GM18511 (cell line): ENCODE data around the gene RESF1.
"Not testable (repeated sequence)": the region's sequence is repeated elsewhere in the genome, so short reads cannot be mapped to it uniquely, and the experiment has no call there.

ENCODE experiments used
- ATAC-seq: cut with Tn5 transposase; IDR thresholded peaks from one replicate; pipeline ENCODE4 v1.9.1; 2021; ENCODE audit warnings: mild to moderate bottlenecking, moderate library complexity; ENCODE audit not compliant: unreplicated experiment

Gene RESF1, protein sequence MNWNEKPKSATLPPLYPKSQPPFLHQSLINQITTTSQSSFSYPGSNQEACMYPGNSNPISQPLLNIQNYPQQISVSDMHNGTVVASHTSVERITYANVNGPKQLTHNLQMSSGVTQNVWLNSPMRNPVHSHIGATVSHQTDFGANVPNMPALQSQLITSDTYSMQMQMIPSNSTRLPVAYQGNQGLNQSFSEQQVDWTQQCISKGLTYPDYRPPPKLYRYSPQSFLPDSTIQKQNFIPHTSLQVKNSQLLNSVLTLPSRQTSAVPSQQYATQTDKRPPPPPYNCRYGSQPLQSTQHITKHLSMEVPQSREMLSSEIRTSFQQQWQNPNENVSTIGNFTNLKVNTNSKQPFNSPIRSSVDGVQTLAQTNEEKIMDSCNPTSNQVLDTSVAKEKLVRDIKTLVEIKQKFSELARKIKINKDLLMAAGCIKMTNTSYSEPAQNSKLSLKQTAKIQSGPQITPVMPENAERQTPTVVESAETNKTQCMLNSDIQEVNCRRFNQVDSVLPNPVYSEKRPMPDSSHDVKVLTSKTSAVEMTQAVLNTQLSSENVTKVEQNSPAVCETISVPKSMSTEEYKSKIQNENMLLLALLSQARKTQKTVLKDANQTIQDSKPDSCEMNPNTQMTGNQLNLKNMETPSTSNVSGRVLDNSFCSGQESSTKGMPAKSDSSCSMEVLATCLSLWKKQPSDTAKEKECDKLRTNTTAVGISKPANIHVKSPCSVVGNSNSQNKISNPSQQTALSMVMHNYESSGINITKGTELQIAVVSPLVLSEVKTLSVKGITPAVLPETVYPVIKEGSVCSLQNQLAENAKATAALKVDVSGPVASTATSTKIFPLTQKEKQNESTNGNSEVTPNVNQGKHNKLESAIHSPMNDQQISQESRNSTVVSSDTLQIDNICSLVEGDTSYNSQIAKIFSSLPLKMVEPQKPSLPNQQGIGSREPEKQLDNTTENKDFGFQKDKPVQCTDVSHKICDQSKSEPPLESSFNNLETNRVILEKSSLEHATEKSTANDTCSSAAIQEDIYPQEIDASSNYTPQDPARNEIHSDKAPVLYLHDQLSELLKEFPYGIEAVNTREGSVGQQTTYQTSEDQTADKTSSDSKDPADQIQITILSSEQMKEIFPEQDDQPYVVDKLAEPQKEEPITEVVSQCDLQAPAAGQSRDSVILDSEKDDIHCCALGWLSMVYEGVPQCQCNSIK (N-terminal part only)

DNA sequence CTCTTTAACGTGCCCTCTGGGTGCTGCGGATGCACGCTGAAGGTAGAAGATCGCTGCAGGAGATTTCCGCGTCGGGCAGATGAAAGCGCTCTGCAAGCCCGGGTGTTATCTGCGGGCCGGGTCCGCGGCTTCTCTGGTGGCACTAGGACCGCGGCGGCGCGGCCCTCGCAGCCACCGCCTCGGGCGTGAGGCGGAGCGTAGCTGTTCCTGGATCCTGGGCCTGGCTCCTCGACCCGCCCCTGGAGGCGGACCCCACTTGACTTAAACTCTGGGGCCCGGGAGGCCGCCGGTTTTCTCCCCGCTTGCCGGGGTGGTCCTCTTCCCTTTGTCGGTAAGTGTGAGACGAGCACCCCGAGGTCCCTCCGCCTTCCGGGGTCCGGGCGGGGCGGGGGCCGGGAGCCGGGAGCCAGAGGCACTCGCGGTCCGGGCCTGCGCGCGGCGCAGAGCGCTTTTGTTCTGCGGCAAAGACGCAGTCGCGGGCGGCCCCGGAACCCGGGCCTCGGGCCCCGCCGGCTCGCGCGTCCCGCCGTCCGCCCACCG is at the start of gene RESF1:
Gene RESF1, plus strand, starts transcription at position 255 of the 540 bp plus-strand sequence. CDS start 21,541 bp downstream, outside the sequence.
- ATAC-seq = peak; percentile 92

DNA sequence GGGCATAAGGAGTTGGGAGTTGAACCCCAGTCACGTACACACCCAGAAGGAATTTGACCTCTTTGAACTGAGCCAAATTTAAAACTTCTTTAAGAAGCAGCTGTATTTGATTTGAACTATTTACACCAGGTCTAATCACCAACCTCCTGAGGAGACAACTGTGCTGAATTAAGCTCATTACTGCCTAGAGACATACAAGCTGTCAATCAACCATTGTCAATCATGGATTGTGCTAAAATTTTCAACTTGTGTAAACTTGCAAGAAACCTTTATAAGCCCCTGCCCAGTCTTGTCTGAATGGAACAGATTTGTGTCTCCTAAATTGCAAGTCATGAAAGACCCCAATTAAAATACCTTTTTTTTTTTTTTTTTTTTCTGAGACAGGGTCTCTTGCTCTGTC is 44.3 kb upstream of the RESF1 start:
- no peak for ATAC-seq

DNA sequence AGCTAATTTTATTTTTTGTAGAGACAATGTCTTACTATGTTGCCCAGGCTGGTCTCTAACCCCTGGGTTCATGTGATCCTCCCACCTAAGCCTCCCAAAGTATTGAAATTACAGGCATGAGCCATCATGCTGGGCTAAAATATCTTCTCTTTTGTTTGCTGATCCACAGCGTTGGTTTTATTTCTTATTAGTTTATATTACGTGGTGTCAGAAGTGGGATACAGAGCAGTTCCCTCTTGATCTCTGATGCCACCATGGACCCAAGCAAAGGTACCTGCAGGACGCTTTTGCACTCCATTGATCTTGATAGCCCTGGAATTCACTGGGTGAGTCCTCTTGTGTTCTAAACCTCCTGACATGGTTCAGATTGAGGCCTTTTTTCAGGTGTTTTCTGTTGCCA is 43.8 kb upstream of the RESF1 start:
- no peak for ATAC-seq

DNA sequence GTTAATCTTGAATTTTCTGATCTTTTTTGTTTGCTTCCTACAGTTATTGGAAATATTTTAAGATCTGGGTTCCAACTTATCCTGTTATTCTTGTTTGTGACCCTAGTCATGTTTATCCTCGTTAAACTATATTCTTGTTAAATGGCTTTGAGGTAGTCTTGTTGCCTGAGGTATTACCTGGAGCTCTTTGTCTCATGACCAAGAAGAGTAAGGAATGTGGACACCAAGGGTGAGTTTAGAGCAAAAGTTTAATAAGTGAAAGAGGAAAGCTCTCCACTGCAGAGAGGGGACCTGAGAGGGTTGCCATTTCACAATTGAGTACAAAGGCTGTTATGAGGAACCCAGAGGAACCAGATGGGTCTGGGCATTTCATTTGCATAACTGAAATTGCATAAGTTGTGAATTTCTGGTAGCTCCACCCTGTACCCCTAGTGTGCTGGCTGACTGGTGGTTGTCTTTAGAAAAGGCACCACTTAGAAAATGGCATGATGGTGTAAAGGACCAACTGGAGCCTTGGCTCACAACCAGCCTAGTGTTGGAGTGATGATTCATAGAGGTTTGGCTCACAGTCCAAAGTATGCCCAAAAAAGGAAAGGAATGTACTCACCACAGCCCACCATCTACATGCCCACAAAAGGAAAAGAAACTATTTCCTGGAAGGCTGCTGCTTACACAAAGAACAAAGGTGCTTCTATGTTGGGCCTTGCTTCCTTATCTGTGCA is 36.7 kb upstream of the RESF1 start:
- ATAC-seq = no peak

DNA sequence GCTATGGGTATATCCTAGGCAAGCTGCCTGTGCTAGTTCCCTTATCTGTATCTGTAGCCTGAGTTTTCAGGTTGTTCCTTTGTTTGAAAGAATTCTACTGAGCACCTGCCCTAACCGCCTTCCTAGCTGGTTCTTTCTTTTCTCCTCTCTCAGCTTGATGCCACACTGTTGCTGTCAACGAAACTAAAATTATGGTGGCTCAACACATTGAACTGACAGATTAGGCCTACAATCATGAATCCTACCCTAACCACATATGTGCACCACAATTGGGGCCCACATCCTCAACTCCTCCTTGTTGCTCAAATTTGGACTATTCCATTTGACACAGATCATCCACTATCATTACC is 36.2 kb upstream of the RESF1 start:
- ATAC-seq = no peak

DNA sequence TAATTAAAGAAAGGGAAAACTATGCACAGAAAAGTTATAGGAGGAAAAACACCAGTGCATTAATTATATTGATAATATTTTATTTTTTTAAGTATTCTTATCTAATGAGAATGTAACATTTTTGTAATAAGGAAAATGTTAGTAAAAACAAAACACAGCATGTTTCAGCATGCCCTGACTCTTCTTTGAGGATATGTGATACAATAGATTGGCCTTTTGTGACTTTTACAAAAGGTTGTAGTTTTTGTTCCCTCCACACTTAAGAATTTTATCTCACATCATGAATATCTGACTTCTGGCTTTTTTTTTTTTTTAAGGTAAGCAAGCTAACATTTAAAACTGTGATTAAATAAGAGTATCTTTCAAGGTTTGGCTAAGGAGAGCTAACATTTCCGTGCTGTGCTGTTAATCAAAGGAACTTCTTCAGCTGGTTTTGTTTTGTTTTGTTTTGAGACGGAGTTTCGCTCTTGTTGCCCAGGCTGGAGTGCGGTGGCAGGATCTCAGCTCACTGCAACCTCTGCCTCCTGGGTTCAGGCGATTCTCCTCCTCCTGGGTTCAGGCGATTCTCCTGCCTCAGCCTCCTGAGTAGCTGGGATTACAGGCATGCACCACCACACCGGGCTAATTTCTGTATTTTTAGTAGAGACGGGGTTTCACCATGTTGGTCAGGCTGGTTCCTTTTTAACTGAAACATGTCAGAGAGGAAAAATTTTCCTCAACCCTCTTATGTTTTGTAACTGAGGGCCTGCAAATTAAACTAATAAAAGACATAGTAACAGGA is 30.8 kb upstream of the RESF1 start:
- ATAC-seq = no peak

DNA sequence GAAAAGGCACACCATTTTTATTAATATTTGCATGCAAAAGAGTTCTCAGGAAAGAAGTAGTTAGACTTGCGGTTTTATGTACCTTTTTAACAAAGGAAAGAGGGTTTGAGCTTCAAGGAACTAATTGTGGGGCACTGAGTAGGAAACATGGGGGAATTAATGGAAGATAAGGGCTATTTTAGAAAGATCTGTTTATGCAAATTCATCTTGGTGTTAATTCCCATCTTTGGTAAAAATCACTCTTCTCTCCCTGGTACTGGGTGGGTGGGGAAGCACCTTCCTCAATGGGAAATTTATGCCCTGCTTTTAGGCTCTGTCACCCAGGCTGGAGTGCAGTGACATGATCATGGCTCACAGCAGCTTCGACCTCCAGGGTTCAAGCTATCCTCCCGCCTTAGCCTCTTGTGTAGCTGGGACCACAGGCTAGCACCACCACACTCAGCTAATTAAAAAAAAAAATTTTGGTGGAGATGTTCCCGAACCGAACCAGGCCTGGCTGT is 30.1 kb upstream of the RESF1 start:
- no peak for ATAC-seq

DNA sequence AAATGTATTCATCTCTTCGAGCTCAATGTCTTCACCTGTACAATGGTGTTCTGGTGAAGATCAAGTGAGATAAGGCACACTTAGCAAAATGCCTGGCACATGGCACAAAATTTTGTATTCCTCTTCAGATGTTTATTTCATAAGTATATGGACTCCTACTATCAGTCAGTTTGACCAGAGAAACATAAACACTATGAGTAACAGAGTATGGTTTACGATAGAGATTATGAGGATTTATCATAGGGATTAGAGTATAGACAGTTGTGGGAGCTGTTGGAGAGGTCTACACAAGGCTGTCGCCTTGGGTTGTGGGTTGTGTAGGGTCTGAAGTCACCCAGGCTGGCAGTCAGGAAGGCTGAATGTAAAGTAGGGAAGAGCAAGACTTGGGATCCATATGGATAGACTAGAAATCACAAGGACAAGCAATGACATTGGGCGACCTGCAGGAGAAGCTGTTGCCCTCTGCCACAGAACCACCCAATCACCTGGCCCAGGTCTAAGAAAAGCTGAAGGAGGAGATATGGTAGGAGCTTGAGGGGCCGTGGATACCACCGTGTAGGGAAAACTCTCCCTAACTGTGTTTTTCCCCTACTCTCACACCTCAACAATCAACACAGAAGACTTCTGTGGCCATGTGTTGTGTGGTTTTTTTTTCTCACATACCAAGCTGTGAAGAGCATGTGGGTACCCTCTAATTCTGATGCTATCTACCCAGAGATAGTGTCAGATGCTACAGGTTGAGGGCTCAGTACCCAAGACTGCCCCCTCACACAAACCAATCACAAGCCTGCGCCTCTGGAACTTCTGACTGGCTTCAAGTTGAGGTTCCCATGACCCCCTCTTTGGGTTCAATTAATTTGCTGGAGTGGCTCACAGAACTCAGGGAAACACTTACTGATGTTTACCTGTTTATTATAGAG is 27.2 kb upstream of the RESF1 start:
- ATAC-seq = no peak

DNA sequence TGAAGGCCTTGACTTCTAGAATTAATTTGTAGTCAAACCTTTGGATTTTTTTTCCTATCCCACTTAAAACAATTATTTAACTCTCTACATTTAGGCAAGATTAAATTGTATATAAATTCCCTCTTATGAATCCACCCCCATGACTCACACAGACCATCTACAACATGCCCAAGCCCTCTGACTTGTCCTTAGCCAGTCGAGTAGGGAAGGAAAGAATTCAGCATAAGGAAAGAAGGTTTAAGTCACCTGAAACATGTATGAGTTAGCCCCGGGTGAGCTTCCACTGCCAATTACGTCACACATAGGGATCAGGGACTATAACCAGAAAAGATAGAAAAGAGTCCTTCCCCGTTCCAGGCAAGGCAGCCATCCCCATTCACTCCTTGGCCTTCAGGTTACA is 14.9 kb upstream of the RESF1 start:
- ATAC-seq = no peak

DNA sequence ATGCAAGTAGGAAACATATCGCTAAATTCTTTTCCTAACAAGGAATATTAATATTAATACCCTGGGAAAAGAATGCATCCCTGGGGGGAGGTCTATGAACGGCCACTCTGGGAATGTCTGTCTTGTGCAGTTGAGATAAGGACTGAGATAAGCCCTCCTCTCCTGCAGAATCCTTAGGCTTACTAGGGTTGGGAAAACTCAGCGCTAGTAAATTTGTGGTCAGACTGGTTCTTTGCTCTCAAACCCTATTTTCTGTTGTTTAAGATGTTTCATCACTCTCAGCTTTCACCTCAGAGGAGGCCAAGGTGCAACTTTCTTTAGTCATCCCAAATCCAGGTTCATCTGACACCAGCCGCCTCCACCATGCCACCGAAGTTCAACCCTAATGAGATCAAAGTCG is 11.2 kb upstream of the RESF1 start:
- ATAC-seq = no peak

DNA sequence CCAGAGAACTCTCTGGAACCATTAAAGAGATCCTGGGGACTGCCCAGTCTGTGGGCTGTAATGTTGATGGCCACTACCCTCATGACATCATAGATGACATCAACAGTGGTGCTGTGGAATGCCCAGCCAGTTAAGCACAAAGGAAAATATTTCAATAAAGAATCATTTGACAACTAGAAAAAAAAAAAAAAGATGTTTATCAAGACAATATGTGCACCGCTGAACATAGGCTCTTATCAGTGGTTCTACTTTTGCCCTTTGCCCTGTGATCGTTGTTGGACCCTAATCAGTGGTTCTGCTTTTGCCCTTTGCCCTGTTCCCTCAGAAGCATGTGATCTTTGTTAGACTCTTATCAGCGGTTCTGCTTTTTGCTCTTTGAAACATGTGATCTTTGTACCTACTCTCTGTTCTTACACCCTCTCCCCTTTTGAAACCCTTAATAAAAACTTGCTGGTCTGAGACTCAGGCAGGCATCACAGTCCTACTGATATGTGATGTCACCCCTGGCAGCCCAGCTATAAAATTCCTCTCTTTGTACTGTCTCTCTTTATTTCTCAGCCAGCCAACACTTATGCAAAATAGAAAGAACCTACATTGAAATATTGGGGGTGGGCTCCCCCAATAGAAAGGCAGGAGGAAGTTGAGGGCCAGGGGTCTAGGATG is 10.4 kb upstream of the RESF1 start:
- ATAC-seq = not testable (repeated sequence)

DNA sequence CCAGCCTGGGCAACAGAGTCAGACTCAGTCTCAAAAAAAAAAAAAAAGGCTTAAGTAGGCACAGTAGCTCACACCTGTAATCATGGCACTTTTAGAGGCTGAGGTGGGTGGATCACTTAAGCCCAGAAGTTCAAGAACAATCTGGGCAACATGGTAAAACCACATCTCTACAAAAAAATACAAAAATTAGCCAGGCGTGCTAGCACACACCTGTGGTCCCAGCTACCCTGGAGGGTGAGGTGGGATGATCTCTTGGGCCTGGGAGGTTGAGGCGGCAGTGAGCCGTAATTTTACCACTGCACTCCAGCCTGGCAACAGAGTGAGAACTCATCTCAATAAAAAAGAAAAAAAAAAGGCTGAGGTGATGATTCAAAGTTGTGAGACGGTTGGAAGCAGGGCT is 9.1 kb upstream of the RESF1 start:
- ATAC-seq = no peak

DNA sequence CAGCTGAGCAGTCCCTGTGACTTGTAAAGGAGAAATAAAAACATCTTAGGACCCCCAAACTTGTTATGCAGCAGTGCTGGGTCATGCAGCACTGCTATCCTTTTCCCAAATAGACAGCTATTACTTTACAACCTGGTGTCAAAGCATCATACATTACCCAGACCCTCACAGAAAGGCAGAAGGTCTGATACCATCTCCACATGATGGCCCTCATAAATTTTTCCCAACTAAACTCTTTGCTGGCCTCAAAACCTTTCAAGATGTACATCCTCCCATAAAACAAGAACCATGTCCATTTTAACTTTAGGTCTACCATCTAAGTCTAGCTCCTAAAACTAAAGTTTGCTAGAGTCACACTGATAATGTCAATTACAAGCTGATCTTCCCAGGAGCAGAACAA is 8.7 kb upstream of the RESF1 start:
- no peak for ATAC-seq

DNA sequence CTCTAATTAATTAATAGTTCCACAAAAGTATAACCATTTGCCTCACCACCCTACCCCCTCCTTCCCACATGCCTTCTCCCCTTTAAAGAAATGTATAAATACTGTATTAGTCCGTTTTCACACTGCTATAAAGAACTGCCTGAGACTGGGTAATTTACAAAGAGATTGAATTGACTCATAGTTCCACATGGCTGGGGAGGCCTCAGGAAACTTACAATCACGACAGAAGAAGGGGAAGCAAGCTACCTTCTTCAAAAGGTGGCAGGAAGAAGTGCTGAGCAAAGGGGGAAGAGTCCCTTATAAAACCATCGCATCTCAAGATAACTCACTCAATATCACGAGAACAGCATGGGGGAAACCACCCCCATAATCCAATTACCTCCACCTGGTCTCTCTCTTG is 8.2 kb upstream of the RESF1 start:
- ATAC-seq = no peak

DNA sequence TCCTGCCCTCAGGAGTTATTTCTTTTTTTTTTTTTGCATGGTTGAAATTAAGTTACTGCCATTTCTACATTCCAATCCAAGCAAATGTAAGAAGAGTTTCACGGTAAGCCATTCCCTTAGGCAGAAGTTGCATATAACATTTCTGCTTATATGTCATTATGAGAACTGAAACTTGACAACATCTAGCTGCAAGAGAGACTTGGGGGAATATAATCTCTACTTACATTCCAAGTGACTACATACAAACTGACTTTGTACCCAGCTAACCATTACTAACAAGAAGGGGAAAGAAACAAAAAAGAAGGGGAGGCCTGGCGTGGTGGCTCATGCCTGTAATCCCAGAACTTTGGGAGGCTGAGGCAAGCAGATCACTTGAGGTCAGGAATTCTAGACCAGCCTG is 7.3 kb upstream of the RESF1 start:
- ATAC-seq = no peak

DNA sequence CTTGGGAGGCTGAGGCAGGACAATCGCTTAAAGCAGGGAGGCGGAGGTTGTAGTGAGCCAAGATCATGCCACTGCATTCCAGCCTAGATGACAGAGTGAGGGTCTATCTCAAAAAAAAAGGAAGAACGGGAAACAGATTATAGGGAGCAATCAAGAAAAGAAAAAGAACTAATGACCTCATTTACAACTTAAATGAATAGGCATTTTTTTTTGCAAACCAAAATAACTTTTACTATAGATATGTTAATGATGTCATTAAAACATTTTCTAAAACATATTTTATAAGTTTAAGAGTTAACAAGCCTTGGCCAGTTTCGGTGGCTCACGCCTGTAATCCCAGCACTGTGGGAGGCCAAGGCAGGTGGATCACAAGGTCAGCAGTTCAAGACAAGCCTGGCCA is 6.8 kb upstream of the RESF1 start:
- no peak for ATAC-seq

DNA sequence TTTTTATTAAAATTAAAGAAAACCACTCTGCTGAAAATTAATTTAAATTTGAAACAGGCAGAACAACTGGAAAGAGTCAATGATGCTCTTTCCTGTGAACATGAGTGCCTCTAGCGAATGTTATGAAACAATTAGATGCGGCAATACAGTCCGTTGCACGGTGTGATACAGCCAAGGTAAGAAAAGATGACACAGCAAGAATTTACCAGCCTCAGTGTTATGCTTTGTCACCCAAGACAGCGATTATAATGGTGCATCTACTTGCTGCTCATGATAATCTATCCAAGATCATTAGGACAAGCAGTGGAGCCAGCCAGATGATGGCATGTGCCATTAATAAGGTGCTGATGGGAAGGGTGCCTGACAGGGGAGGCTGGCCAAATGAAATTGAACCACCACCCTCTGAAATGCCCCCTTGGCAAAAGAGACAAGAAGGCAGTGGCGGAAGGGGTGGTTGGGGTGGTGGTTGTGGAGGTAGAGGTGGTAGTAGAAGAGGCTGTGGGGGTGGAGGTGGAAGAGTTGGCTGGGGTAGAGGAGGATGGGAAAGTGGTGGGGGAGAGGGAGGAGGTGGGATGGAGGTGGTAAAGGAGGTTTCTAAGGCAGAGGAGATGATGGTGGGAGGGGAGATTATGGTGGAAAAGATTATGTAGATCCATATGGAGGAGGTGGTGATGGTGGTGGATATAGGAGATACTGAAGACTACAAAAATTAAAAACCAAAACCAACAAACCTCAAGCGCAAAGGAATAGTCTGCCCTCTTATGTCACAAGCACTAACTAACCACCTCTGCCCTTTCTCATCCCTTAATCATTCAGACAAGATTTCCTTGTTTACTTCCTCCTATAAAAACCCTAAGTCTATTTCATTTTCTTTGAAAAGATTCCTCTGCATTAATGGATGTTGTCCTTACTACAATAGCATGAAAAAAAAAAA is 4.0 kb upstream of the RESF1 start:
- ATAC-seq = no peak
